Heart left ventricle (tissue), 16 donors: ENCODE measurements around the gene KCNAB1. TPM values are rescaled to one million over a fixed set of nuclear protein-coding genes. Genes with fewer than 3 reads are reported as not detected.

Experiments
- ATAC-seq, 4 donors: fragments of 200-7000 bp; cut with Tn5 transposase; one replicate each; pipeline ENCODE4 v1.9.1; 2020 to 2022; ENCODE audit warnings: moderate library complexity in 4 of 4, mild to moderate bottlenecking in 3 of 4, moderate number of reproducible peaks in 1 of 4
- DNase-seq, 5 donors: peaks; one replicate each; pipeline ENCODE4 v3.0.0-alpha.2; 2020
- H3K27ac ChIP-seq, 12 donors: fragments of 200-600 bp; sonication (generic) in 4 of 12; one replicate each; pipeline versions ENCODE4 v1.5.0 to v1.8.0; 2016 to 2022; ENCODE audit warnings: mild to moderate bottlenecking in 2 of 12
- H3K27me3 ChIP-seq, 9 donors: fragments of 200-600 bp; sonication (generic) in 2 of 9; one replicate each; pipeline versions ENCODE4 v1.5.1 to v1.8.0; 2016 to 2022; ENCODE audit warnings: mild to moderate bottlenecking in 3 of 9
- H3K36me3 ChIP-seq, 9 donors: fragments of 200-600 bp; sonication (generic) in 2 of 9; one replicate each; pipeline versions ENCODE4 v1.5.0 to v1.8.0; 2018 to 2022; ENCODE audit warnings: mild to moderate bottlenecking in 2 of 9
- H3K4me1 ChIP-seq, 12 donors: fragments of 200-600 bp; sonication (generic) in 4 of 12; one replicate each; pipeline versions ENCODE4 v1.5.0 to v1.8.0; 2016 to 2022; ENCODE audit warnings: mild to moderate bottlenecking in 3 of 12
- H3K4me3 ChIP-seq, 12 donors: fragments of 200-600 bp; sonication (generic) in 4 of 12; one replicate each; pipeline versions ENCODE4 v1.5.0 to v1.8.0; 2017 to 2022; ENCODE audit warnings: mild to moderate bottlenecking in 9 of 12, moderate library complexity in 4 of 12
- H3K9me3 ChIP-seq, 12 donors: fragments of 200-600 bp; sonication (generic) in 4 of 12; one replicate each; pipeline versions ENCODE4 v1.5.0 to v1.8.0; 2016 to 2022; ENCODE audit warnings: mild to moderate bottlenecking in 1 of 12
- POLR2A ChIP-seq, 2 donors: fragments of 450-650 bp; IDR thresholded peaks; one replicate each; pipeline ENCODE4 v1.6.1; 2017; ENCODE audit warnings: antibody characterized with exemption in 2 of 2, mild to moderate bottlenecking in 2 of 2, moderate library complexity in 2 of 2
- WGBS, 4 donors: extraction: QIAGEN DNeasy Blood & Tissue Kit in 2 of 4; methylation state at CpG; one replicate each; pipeline versions ENCODE4 v1.1.5 to v1.1.7; 2013 to 2018; 5-methylcytosine and 5-hydroxymethylcytosine counted together
- intact Hi-C, 10 donors: fragments of 100-400 bp; cut with DNase I; formaldehyde crosslinking; loops; one replicate each; pipeline versions ENCODE4 v1.11.1 to v1.14.2; 2022
- polyA plus RNA-seq, 2 donors: library from polyadenylated mRNA; stranded (reverse); fragments of 200-250 nt; gene quantifications; one replicate each; pipeline ENCODE4 v1.2.3, GENCODE V29; 2013
- total RNA-seq, 9 donors: library from RNA; depleted of rRNA in 2 of 9; stranded (reverse); fragments of >200 nt in 2 of 9; fragmentation: NEBNext Ultra II Directional in 3 of 9; extraction: Animal tissue kit (Norgen Biotek cat#: 25700) in 3 of 9; gene quantifications; one replicate each; pipeline versions ENCODE4 v1.1.0 to v1.2.4, GENCODE V29; 2016 to 2023
- TF ChIP-seq, protein P1 (sequence below), 12 donors: fragments of 200-600 bp; sonication (generic) in 4 of 12; IDR thresholded peaks; one replicate each; pipeline versions ENCODE4 v1.5.0 to v1.8.0; 2018 to 2022; ENCODE audit warnings: antibody characterized with exemption in 12 of 12, mild to moderate bottlenecking in 5 of 12
- donor health status: ischemic (EF 13 %, LVEDD 7.1; RV severe dilation, severe dysfunction).
- donor health status: healthy with polysubstance abuse.
- donor health status: DM: no; HTN: yes; CAD: no.
- donor health status: DM: no; HTN: no; CAD: no.
- donor health status: ischemic (EF 25% LVEDD 6.9; RV normal size, moderate dysfunction).
- donor health status: ischemic (EF 25% LVEDD 5.7; RV mildly dilated, moderate dysfunction).
- donor health status: healthy.
- donor health status: DM: yes; HTN: yes; CAD: no.
- donor health status: ischemic (EF 35%, LVEDD 5.7; RV mildly dilated, moderate dysfunction).
- donor health status: nonischemic (EF 11% LVEDD 7.7; RV severe dilation, severe dysfunction).
- donor health status: DM: yes; HTN: yes; CAD: no.
- donor health status: PGD.
- donor health status: ischemic (EF 29% LVEDD 5.4; RV normal size, mild dysfunction).
- donor health status: nonischemic (EF 23%, LVEDD 6.1; RV moderate dilation, normal function).

KCNAB1 gene
- total and polyA plus RNA-seq, 11 donors: 1.1 to 3.5 (median 2.3) TPM

DNA sequence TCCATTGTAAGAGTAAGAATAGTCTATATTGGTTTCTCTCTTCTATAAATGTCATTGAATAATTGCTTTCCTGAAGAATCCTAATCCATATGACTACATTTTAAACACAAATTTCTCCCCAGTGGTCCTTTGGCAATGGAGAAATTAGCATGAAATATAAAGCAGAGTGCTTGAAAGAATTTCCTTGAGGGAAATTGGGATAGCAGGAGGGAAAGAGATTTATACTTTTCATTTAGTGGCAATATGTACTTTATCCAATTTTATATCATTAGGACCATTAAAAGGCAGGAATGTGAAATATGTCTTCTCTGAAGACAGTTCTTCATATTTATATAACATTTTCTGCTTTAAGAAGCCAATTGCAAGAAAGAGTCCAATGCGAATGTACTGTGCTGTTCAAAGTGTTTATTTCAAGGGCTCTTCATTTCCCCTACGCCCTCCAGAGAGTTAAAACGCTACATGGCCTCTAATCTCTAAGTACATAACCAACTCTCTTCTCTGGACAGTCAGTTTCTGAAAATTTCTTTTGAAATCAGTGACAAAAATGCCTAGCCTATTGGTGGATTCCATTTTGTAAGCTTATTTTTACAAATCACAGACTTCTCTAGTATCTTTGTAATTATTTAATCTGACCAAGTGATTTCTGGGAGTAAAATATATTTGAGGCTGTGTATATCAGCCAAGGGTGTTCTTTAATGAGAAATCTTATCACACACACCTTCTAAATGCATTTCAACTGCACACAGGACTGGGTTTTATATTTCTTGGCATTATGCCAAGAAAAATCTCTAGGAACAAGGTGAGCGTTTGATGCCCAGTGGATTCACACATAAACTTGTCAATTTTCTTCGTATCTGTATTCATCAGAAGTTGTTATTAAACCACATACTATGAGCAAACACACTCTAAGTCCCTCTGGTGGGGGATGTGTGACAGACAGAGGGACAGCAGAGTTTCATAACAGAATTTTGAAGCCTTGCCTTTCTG, 51.2 kb downstream of the KCNAB1 start:
- H3K36me3 ChIP-seq: no peaks in the 10 kb centered on the region
- H3K4me3 ChIP-seq: no peak overlapping the region
- WGBS, 4 donors: 72 to 80% (median 77%) methylated on average over 5 of the region's 5 CpGs
- H3K4me1 ChIP-seq: peaks cover 0 to 5% (median 0%) of the 10 kb centered on the region in 12 donors
- TF ChIP-seq, protein P1, sequence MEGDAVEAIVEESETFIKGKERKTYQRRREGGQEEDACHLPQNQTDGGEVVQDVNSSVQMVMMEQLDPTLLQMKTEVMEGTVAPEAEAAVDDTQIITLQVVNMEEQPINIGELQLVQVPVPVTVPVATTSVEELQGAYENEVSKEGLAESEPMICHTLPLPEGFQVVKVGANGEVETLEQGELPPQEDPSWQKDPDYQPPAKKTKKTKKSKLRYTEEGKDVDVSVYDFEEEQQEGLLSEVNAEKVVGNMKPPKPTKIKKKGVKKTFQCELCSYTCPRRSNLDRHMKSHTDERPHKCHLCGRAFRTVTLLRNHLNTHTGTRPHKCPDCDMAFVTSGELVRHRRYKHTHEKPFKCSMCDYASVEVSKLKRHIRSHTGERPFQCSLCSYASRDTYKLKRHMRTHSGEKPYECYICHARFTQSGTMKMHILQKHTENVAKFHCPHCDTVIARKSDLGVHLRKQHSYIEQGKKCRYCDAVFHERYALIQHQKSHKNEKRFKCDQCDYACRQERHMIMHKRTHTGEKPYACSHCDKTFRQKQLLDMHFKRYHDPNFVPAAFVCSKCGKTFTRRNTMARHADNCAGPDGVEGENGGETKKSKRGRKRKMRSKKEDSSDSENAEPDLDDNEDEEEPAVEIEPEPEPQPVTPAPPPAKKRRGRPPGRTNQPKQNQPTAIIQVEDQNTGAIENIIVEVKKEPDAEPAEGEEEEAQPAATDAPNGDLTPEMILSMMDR (IDR thresholded peaks at IDR 0.05): no peak
- TF ChIP-seq POLR2A (IDR thresholded peaks at IDR 0.05): no peak
- DNase-seq (no peak), ATAC-seq (no peak)
- no peaks in the 10 kb centered on the region for H3K9me3 ChIP-seq
- H3K27ac ChIP-seq: no peak overlapping the region
- intact Hi-C loops: loop anchor here in 2 of 10 donors (5.0 kb wide), 1 partner anchor 336 kb away; no protein-coding TSS in a partner anchor
- no peaks in the 10 kb centered on the region for H3K27me3 ChIP-seq

DNA sequence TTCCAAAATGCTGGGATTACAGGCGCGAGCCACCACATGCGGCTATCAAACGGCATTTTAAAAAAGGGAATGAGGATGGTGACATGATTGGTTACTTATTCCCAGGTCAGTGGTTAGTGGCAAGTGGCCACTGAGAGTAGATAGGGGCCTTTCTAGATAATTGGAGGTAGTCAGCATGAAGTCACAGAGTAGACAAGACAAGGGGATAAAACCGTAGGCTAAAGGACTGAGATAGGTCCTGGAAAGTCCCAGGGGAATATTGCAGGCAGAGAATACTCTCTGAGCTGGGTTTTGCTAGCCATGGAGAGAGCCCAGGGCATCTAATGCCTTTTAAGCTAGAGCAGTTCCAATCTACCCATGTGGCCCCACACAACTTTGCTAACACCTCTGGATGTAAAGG, 52.2 kb downstream of the KCNAB1 start:
- DNase-seq (no peak), ATAC-seq (no peak)
- no peaks in the 10 kb centered on the region for H3K27me3 ChIP-seq
- H3K4me3 ChIP-seq: no peak overlapping the region
- intact Hi-C loops: loop anchor here in 2 of 10 donors (5.0 kb wide), 1 partner anchor 335 kb away; no protein-coding TSS in a partner anchor
- H3K27ac ChIP-seq: no peak overlapping the region
- WGBS, 4 donors: 91 to 95% (median 91%) methylated on average over 5 of the region's 5 CpGs
- TF ChIP-seq POLR2A (IDR thresholded peaks at IDR 0.05): no peak
- TF ChIP-seq, protein P1 (IDR thresholded peaks at IDR 0.05): no peak
- no peaks in the 10 kb centered on the region for H3K9me3 ChIP-seq
- peaks cover 0 to 5% (median 0%) of the 10 kb centered on the region in 12 donors for H3K4me1 ChIP-seq
- H3K36me3 ChIP-seq: no peaks in the 10 kb centered on the region

DNA sequence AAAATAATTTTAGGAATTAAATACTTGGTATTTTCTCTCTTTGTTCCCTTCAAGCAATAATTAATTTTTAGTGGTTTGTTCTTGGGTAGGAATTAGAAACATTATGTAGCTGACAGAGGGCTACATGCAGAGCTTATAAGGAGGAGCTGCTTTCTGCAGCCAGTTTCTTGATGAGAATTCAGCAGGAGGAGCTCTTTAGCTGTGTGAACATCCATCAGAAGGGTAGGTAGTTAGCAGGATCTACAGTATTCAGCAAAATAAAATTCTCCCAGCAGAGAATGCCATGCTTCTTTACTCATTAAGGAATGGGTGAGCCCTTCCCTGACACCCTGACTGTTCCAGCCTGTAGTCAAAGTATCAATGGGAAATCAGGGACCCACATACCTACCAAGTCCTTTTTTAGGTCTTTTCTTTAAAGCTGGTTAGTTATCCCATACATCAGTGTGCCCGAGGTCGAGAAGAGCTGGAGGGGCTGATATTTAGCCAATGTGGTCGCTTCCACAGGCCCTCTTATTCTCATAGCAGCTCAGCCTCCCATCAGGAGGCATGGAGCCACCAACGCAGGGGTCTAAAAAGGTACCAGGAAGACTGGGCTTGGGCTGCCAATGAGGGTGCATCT, 54.0 kb downstream of the KCNAB1 start:
- 80 to 89% (median 87%) methylated on average over 4 of the region's 4 CpGs for WGBS, 4 donors
- TF ChIP-seq, protein P1 (IDR thresholded peaks at IDR 0.05): peak in 10 of 12 donors; percentile 7 to 52 (median 30)
- no peak for TF ChIP-seq POLR2A (IDR thresholded peaks at IDR 0.05)
- Histone ChIP-seq H3K4me3 (no peak overlapping the region), H3K4me1 (peaks cover 0 to 5% (median 0%) of the 10 kb centered on the region in 12 donors), H3K27me3 (no peaks in the 10 kb centered on the region), H3K36me3 (no peaks in the 10 kb centered on the region), H3K9me3 (no peaks in the 10 kb centered on the region), H3K27ac (no peak overlapping the region)
- ATAC-seq (peak in 3 of 4 donors; percentile 61 to 77 (median 75)), DNase-seq (no peak)
- intact Hi-C loops: loop anchor here in 2 of 10 donors (5.0 kb wide), 1 partner anchor 333 kb away; no protein-coding TSS in a partner anchor

DNA sequence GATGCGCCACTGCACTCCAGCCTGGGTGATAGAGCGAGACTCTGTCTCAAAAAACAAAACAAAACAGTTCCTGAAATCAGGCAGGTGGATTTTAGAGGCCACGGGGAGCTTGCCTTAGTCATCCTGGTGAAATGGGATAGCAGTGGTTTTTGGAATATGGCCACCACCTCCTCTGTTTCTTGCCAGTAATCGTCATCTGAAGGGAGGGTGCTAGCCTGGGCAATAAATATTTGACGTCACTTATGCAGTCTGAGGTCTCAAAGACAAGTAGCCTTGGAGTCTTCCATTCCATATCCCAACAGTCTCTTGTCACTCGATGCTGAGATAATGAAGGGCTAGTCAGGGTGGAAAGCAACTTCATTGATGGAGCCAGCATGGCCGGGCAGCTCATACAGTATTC, 55.2 kb downstream of the KCNAB1 start:
- Histone ChIP-seq H3K27me3 (no peaks in the 10 kb centered on the region), H3K4me1 (peaks cover 0 to 5% (median 0%) of the 10 kb centered on the region in 12 donors), H3K36me3 (no peaks in the 10 kb centered on the region), H3K9me3 (no peaks in the 10 kb centered on the region), H3K4me3 (no peak overlapping the region), H3K27ac (no peak overlapping the region)
- ATAC-seq: no peak
- TF ChIP-seq POLR2A (IDR thresholded peaks at IDR 0.05): no peak
- TF ChIP-seq, protein P1 (IDR thresholded peaks at IDR 0.05): no peak
- intact Hi-C loops: no loop called here
- no peak for DNase-seq
- WGBS, 4 donors: 81 to 92% (median 87%) methylated on average over 6 to 7 of the region's 7 CpGs
